HepG2 (cell line): Measurements from ENCODE around the gene LRRC10B. TPM values are rescaled to one million over a fixed set of nuclear protein-coding genes. Genes with fewer than 3 reads are reported as not detected.
A peak's percentile ranks its signal among the peaks of the same experiment; 100 is the strongest.

Source experiments
- ADNP ChIP-seq: sonication (generic); formaldehyde crosslinking; IDR thresholded peaks from 2 replicates; pipeline ENCODE4 v1.4.0; 2020; ENCODE audit warnings: missing genetic modification reagents
- FOXA3 ChIP-seq: IDR thresholded peaks from 2 replicates; pipeline ENCODE4 v1.6.1; 2016; ENCODE audit warnings: missing genetic modification reagents, missing compliant biosample characterization
- GMEB2 ChIP-seq: IDR thresholded peaks from 2 replicates; pipeline ENCODE4 v1.6.1; 2016; ENCODE audit warnings: missing biosample characterization, missing genetic modification reagents, low read depth
- GTF3A ChIP-seq: sonication (generic); formaldehyde crosslinking; conservative IDR thresholded peaks from 2 replicates; pipeline ENCODE4 v1.4.0; 2020; ENCODE audit warnings: mild to moderate bottlenecking, missing genetic modification reagents
- MAFK ChIP-seq, 2 experiments: IDR thresholded peaks in 1 of 2; conservative IDR thresholded peaks in 1 of 2; 2 replicates each; pipeline ENCODE4 v1.6.1; 2011; ENCODE audit warnings: improper control_type of control experiment in 2 of 2, low read length in 2 of 2
- MTA1 ChIP-seq: sonication (generic); formaldehyde crosslinking; IDR thresholded peaks from 2 replicates; pipeline ENCODE4 v1.4.0; 2020; ENCODE audit warnings: missing genetic modification reagents, mild to moderate bottlenecking, borderline replicate concordance
- NR3C1 ChIP-seq: sonication (generic); formaldehyde crosslinking; IDR thresholded peaks from 2 replicates; pipeline ENCODE4 v1.4.0; 2020; ENCODE audit warnings: missing genetic modification reagents
- TBX3 ChIP-seq: fragments of 450-650 bp; IDR thresholded peaks from 2 replicates; pipeline ENCODE4 v1.6.1; 2017; ENCODE audit warnings: antibody characterized with exemption, mild to moderate bottlenecking, inconsistent platforms, borderline replicate concordance
- TEF ChIP-seq: sonication (generic); formaldehyde crosslinking; IDR thresholded peaks from 2 replicates; pipeline ENCODE4 v1.5.0; 2020; ENCODE audit warnings: missing genetic modification reagents
- ZNF24 ChIP-seq: fragments of 450-650 bp; IDR thresholded peaks from 2 replicates; pipeline ENCODE4 v1.6.1; 2017; ENCODE audit warnings: antibody characterized with exemption, mild to moderate bottlenecking
- ZNF275 ChIP-seq: sonication (generic); formaldehyde crosslinking; IDR thresholded peaks from 2 replicates; pipeline ENCODE4 v1.8.0; 2022; ENCODE audit warnings: missing genetic modification reagents, mild to moderate bottlenecking, inconsistent platforms, borderline replicate concordance
- ZNF513 ChIP-seq: sonication (generic); formaldehyde crosslinking; conservative IDR thresholded peaks from 2 replicates; pipeline ENCODE4 v1.5.0; 2020; ENCODE audit warnings: missing genetic modification reagents
- ZNF691 ChIP-seq: sonication (generic); formaldehyde crosslinking; IDR thresholded peaks from 2 replicates; pipeline ENCODE4 v1.4.0; 2020; ENCODE audit warnings: missing genetic modification reagents, low read depth, mild to moderate bottlenecking, borderline replicate concordance
- ZNF749 ChIP-seq: sonication (generic); formaldehyde crosslinking; IDR thresholded peaks from 2 replicates; pipeline ENCODE4 v1.8.0; 2022; ENCODE audit warnings: mild to moderate bottlenecking, missing genetic modification reagents, moderate library complexity, borderline replicate concordance
- ZNF773 ChIP-seq: sonication (generic); formaldehyde crosslinking; IDR thresholded peaks from 2 replicates; pipeline ENCODE4 v1.4.0; 2020; ENCODE audit warnings: missing genetic modification reagents, borderline replicate concordance
- ZNF879 ChIP-seq: sonication (generic); formaldehyde crosslinking; IDR thresholded peaks from 2 replicates; pipeline ENCODE4 v1.8.1; 2023; ENCODE audit warnings: missing genetic modification reagents
- polyA plus RNA-seq, 8 experiments: library from polyadenylated mRNA; depleted of rRNA in 3 of 8; stranded (reverse) in 7 of 8; unstranded in 1 of 8; fragments of >200 nt; fragmentation: Illumina TruSeq in 4 of 8; extraction: Trizol in 4 of 8; gene quantifications; 2 replicates each; pipeline versions ENCODE4 v1.2.1 to v1.2.3, GENCODE V29; 2011 to 2016; ENCODE audit warnings: low read depth in 4 of 8, missing spikeins in 1 of 8, mixed read lengths in 1 of 8; ENCODE audit not compliant: insufficient read depth in 1 of 8
- total RNA-seq, 5 experiments: library from RNA; depleted of rRNA; stranded (reverse); fragments of >200 nt; fragmentation: Illumina TruSeq; extraction: Trizol; gene quantifications; 2 replicates each; pipeline ENCODE4 v1.2.3, GENCODE V29; 2016; ENCODE audit warnings: low read depth in 1 of 5

LRRC10B gene
- total and polyA plus RNA-seq, 2 of the 13 experiments (the other 11 are each of a cell fraction or from before 2014, with no cell fraction given), result not detected

- no peak for TF ChIP-seq ZNF749 (CRISPR knock-in tag)
- TF ChIP-seq ZNF773, result no peak
- no peak for TF ChIP-seq GMEB2 (CRISPR knock-in tag)
- peak; percentile 50; the same call in 1 of the 2 replicates for TF ChIP-seq MTA1
- TF ChIP-seq ZNF879 (CRISPR knock-in tag), result no peak
- peak; percentile 41; the same call in 1 of the 2 replicates for TF ChIP-seq FOXA3 (CRISPR knock-in tag)
- TF ChIP-seq ZNF513 (CRISPR knock-in tag), result no peak
- TF ChIP-seq ADNP, result no peak
- TF ChIP-seq TBX3, result no peak
- TF ChIP-seq ZNF691 (CRISPR knock-in tag), result peak; percentile 62; the same call in 1 of the 2 replicates
- no peak for TF ChIP-seq GTF3A (CRISPR knock-in tag)
- TF ChIP-seq ZNF275, result no peak
- TF ChIP-seq TEF (CRISPR knock-in tag), result no peak; the same call in 1 of the 2 replicates
- no peak for TF ChIP-seq MAFK (conservative IDR thresholded peaks at IDR 0.05 in 1 of 2, IDR thresholded peaks at IDR 0.05 in 1 of 2; ENCODE audit: low read length in 2 of 2)
- no peak for TF ChIP-seq ZNF24
- no peak for TF ChIP-seq NR3C1 (CRISPR knock-in tag)
These were observed 19.8 kb upstream of the LRRC10B start (continued) for GRCh38 chr11:61488651-61489291.
